HuH-7 (cell line): Measurements from ENCODE around the gene KCNH3.
"Not testable (repeated sequence)": the region's sequence is repeated elsewhere in the genome, so short reads cannot be mapped to it uniquely, and the experiment has no call there.

Experiments used
- DNase-seq: peaks from one replicate; pipeline ENCODE4 v3.0.0; 2011; ENCODE audit warnings: low spot score

KCNH3 gene

DNA sequence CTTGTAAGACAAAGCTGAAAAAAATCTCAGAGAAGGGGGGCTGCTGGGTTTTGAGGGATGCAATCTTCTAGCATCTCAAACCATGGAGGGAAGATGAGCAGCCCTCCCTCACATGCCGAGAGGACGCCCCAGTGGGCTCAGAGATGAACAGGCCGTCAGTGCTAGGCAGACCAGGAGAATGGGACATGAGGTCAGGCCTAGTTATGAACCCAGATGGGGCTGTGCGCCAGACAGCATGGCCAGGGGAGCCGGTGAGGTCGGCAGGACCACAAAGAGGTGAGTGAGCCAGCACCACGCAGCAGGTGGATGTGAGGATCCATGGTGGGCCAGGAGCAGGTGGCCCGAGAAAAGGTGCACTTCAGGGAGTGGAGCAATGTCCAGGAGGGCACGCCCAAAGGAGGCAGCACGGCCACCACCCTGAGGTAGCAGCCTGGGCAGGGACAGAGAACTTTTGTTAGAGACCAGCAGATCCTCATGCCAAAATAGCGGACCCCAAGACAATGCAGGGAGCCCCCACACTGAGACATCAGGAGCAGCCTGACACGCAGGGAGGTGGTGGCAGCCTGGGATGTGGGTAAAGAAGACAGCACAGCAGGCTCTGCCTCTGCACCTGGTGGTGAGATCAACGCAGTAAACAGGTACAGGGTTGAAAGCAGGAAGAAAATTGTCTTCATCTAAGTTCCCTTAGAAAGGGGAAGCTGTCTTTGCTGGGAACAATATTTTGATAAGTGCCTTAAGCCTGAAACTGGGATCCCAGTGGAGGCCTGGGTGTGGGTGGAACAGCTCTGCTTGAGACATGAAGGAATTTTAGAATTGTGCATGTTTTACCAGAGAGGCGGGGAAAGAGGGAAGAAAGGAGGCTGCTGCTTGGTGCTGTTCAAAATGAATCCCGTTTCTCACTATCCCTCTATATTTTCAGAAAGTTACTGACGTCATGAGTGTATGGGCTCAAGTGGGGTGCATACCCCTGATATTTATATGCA, 46.9 kb downstream of the KCNH3 start:
- DNase-seq: no peak

GRCh38 chr12:49587174-49587908, 48.5 kb downstream of the KCNH3 start:
- no peak for DNase-seq

GRCh38 chr12:49588281-49588680, 49.5 kb downstream of the KCNH3 start:
- DNase-seq: no peak

GRCh38 chr12:49588721-49589516, 50.1 kb downstream of the KCNH3 start:
- DNase-seq: no peak

GRCh38 chr12:49598527-49598926, 59.7 kb downstream of the KCNH3 start:
- DNase-seq: no peak

DNA sequence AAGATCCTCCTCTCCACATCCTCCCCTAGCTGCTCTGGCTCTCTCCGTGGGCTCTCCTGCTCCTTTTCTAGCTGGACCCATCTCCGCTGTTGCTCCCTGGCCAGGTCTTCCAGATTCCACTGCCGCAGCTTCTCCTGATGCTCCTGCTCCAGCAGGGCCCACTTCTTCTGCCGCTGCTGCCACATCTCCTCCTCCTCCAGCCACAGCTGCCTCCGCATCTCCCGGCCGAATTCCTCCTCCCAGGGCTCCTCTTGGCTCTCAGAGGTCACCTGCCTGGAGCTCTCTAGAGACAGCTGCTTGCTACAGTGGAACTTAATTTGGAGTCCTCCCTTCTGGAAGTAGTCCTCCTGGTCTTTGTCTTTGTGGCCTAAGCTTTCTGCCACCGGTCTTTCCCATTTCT, 61.1 kb downstream of the KCNH3 start:
- no peak for DNase-seq

DNA sequence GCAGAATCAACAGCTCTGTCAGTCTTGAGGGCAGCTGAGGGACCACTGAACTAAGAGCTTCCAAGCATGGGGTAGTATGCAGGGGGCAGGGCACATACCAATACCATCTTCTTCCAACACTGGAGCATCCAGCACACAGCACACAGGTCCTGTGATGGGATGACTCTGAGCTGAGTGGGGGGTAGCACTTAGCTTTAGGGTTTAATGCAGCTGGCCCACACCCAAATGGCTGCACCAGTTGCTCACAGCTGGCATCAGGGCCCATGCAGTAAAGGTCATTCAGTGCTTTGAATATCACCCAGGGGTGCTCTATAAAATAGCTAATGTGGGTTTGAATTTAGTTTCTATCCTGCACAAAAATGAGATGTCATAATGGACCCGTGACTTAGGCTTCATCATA, 64.9 kb downstream of the KCNH3 start:
- no peak for DNase-seq

DNA sequence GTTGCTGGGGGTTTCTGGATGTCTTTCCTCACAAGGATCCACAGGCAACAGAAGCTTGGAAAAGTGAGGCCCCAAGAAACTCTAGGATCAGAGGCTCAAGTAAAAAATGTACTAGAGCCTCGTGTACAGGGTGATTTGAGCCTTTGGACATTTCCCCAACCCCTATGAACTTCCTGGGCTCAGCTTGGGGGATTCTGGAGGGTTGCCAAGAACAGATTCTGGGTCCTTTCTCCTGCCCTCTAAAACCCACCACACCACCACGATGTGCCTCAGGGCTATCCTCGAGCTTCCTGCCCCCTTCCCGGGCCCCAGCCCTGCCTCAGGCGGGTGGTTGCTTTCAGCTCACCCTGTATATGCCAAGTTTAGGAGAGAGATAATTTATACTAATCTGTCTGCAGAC, 66.0 kb downstream of the KCNH3 start:
- no peak for DNase-seq

- not testable (repeated sequence) for DNase-seq
Measured at GRCh38 chr12:49605539-49605938, 66.7 kb downstream of the KCNH3 start, which contains the start of gene FAM186B. TSS of gene FAM186B (minus strand) at chr12:49605639. CDS start at chr12:49605477, 162 bp downstream.
